ENCODE data around the gene ARSB. TPM values are rescaled to one million over a fixed set of nuclear protein-coding genes. Genes with fewer than 3 reads are reported as not detected.
A peak's percentile ranks its signal among the peaks of the same experiment; 100 is the strongest.

ARSB gene
- total RNA-seq, 1 donor from 2014 or later, result 21.6 TPM

GRCh38 chr5:79020861-79021561 is 35.9 kb upstream of the ARSB start:
- intact Hi-C loops (cut with DNase I), result no loop called here
- Histone ChIP-seq H3K27me3 (ENCODE audit: low read depth) (peaks cover 5% of the 10 kb centered on the region), H3K9me3 (no peaks in the 10 kb centered on the region), H3K4me1 (peaks cover 9% of the 10 kb centered on the region), H3K27ac (no peak overlapping the region), H3K4me3 (no peak overlapping the region), H3K36me3 (no peaks in the 10 kb centered on the region)
- ATAC-seq (peak; percentile 80 to 89), DNase-seq (peak; percentile 47)
- peak; percentile 73 for TF ChIP-seq CTCF (IDR thresholded peaks at IDR 0.05)

- ATAC-seq (peak in 1 of 2 donors; percentile 15), DNase-seq (no peak)
- H3K27ac ChIP-seq, result no peak overlapping the region
- no peak overlapping the region for H3K4me3 ChIP-seq
- H3K27me3 ChIP-seq (ENCODE audit: low read depth), result peaks cover 7% of the 10 kb centered on the region
- H3K4me1 ChIP-seq, result no peaks in the 10 kb centered on the region
- H3K36me3 ChIP-seq, result no peaks in the 10 kb centered on the region
- H3K9me3 ChIP-seq, result no peaks in the 10 kb centered on the region
- TF ChIP-seq CTCF (IDR thresholded peaks at IDR 0.05), result no peak
- intact Hi-C loops (cut with DNase I), result no loop called here
Measured at GRCh38 chr5:79014631-79015030, 29.5 kb upstream of the ARSB start.

- DNase-seq (no peak), ATAC-seq (no peak)
- peaks cover 7% of the 10 kb centered on the region for H3K27me3 ChIP-seq (ENCODE audit: low read depth)
Measured at GRCh38 chr5:79011869-79012268, 26.8 kb upstream of the ARSB start.

GRCh38 chr5:79011219-79011836 is 26.2 kb upstream of the ARSB start:
- Histone ChIP-seq H3K9me3 (no peaks in the 10 kb centered on the region), H3K27me3 (ENCODE audit: low read depth) (peaks cover 7% of the 10 kb centered on the region), H3K27ac (no peak overlapping the region), H3K4me3 (no peak overlapping the region), H3K36me3 (no peaks in the 10 kb centered on the region), H3K4me1 (no peaks in the 10 kb centered on the region)
- TF ChIP-seq CTCF (IDR thresholded peaks at IDR 0.05), result no peak
- ATAC-seq (no peak), DNase-seq (no peak)
- intact Hi-C loops (cut with DNase I), result no loop called here

More at GRCh38 chr5:79011869-79012268, 26.8 kb upstream of the ARSB start:
- H3K9me3 ChIP-seq, result no peaks in the 10 kb centered on the region
- H3K4me1 ChIP-seq, result no peaks in the 10 kb centered on the region
- no peak for TF ChIP-seq CTCF (IDR thresholded peaks at IDR 0.05)
- no peak overlapping the region for H3K27ac ChIP-seq
- H3K36me3 ChIP-seq, result no peaks in the 10 kb centered on the region
- intact Hi-C loops (cut with DNase I), result no loop called here
- H3K4me3 ChIP-seq, result no peak overlapping the region

- Histone ChIP-seq H3K9me3 (no peaks in the 10 kb centered on the region), H3K36me3 (no peaks in the 10 kb centered on the region), H3K27me3 (ENCODE audit: low read depth) (no peaks in the 10 kb centered on the region), H3K4me1 (no peaks in the 10 kb centered on the region), H3K27ac (no peak overlapping the region), H3K4me3 (no peak overlapping the region)
- intact Hi-C loops (cut with DNase I), result no loop called here
- no peak for ATAC-seq
- TF ChIP-seq CTCF (IDR thresholded peaks at IDR 0.05), result no peak
- DNase-seq, result no peak
Measured at GRCh38 chr5:79008362-79008761, 23.3 kb upstream of the ARSB start.
